Loucy (cell line): ENCODE data around the gene SCAPER.

Experiments
- H2AFZ ChIP-seq: fragments of 200-600 bp; sonication (generic); 2 replicates; pipeline ENCODE4 v1.6.0; 2016; ENCODE audit warnings: antibody characterized with exemption, mild to moderate bottlenecking, low read length, moderate library complexity
- H3F3A ChIP-seq: fragments of 200-600 bp; 2 replicates; pipeline ENCODE4 v1.6.0; 2016; ENCODE audit warnings: antibody characterized with exemption, low read depth, mild to moderate bottlenecking
- H3K27me3 ChIP-seq: fragments of 200-600 bp; sonication (generic); 2 replicates; pipeline ENCODE4 v1.6.1; 2014; ENCODE audit warnings: low read length, mild to moderate bottlenecking; ENCODE audit not compliant: insufficient read depth, poor library complexity, severe bottlenecking
- H3K36me3 ChIP-seq: fragments of 200-600 bp; sonication (generic); 2 replicates; pipeline ENCODE4 v1.6.1; 2016; ENCODE audit warnings: low read length; ENCODE audit not compliant: insufficient read depth
- H3K4me1 ChIP-seq: fragments of 200-600 bp; sonication (generic); 2 replicates; pipeline ENCODE4 v1.5.1; 2014; ENCODE audit warnings: low read length, mild to moderate bottlenecking; ENCODE audit not compliant: insufficient read depth, poor library complexity, severe bottlenecking
- H3K4me2 ChIP-seq: fragments of 200-600 bp; sonication (generic); 2 replicates; pipeline ENCODE4 v1.6.0; 2014; ENCODE audit warnings: antibody characterized with exemption, low read length, low read depth, mild to moderate bottlenecking; ENCODE audit not compliant: poor library complexity, severe bottlenecking
- H3K4me3 ChIP-seq: fragments of 200-600 bp; sonication (generic); 2 replicates; pipeline ENCODE4 v1.5.1; 2014; ENCODE audit warnings: low read length, mild to moderate bottlenecking, mixed read lengths; ENCODE audit not compliant: poor library complexity, severe bottlenecking
- H3K79me2 ChIP-seq: fragments of 200-600 bp; sonication (generic); 2 replicates; pipeline ENCODE4 v1.6.1; 2014; ENCODE audit warnings: low read length; ENCODE audit not compliant: insufficient read depth
- H3K9ac ChIP-seq: fragments of 200-600 bp; sonication (generic); 2 replicates; pipeline ENCODE4 v1.6.0; 2014; ENCODE audit warnings: mild to moderate bottlenecking, low read depth, low read length, moderate library complexity; ENCODE audit not compliant: poor library complexity, severe bottlenecking
- H3K9me2 ChIP-seq: fragments of 200-600 bp; sonication (generic); replicated peaks from 2 replicates; pipeline ENCODE4 v1.6.1; 2016; ENCODE audit warnings: low read depth, low read length, mixed read lengths
- H3K9me3 ChIP-seq: fragments of 200-600 bp; sonication (generic); 2 replicates; pipeline ENCODE4 v1.6.1; 2014; ENCODE audit warnings: mild to moderate bottlenecking, antibody characterized with exemption, low read length, low read depth; ENCODE audit not compliant: insufficient read depth
- H4K20me1 ChIP-seq: fragments of 200-600 bp; sonication (generic); 2 replicates; pipeline ENCODE4 v1.6.0; 2014; ENCODE audit warnings: antibody characterized with exemption, low read length, mild to moderate bottlenecking; ENCODE audit not compliant: insufficient read depth, poor library complexity, severe bottlenecking
- EZH2phosphoT487 ChIP-seq: fragments of 200-600 bp; IDR thresholded peaks from 2 replicates; pipeline ENCODE4 v1.6.1; 2018; ENCODE audit warnings: antibody characterized with exemption, mild to moderate bottlenecking, moderate library complexity, borderline replicate concordance
- TF ChIP-seq, protein P1 (sequence below): fragments of 200-600 bp; sonication (generic); conservative IDR thresholded peaks from 2 replicates; pipeline ENCODE4 v1.5.1; 2014; ENCODE audit warnings: mild to moderate bottlenecking, antibody characterized with exemption, low read length

SCAPER gene

GRCh38 chr15:76360416-76360815 lies 544.7 kb downstream of the SCAPER start:
- Histone ChIP-seq H3F3A (no peaks in the 10 kb centered on the region), H3K4me1 (no peaks in the 10 kb centered on the region), H3K36me3 (no peaks in the 10 kb centered on the region), H3K9me2 (no peaks in the 10 kb centered on the region), H3K27me3 (no peaks in the 10 kb centered on the region), H3K4me3 (no peak overlapping the region), H3K9ac (no peak overlapping the region), H2AFZ (no peak overlapping the region), H4K20me1 (no peaks in the 10 kb centered on the region), H3K9me3 (no peaks in the 10 kb centered on the region), H3K4me2 (no peak overlapping the region), H3K79me2 (no peaks in the 10 kb centered on the region)
- TF ChIP-seq, protein P1, sequence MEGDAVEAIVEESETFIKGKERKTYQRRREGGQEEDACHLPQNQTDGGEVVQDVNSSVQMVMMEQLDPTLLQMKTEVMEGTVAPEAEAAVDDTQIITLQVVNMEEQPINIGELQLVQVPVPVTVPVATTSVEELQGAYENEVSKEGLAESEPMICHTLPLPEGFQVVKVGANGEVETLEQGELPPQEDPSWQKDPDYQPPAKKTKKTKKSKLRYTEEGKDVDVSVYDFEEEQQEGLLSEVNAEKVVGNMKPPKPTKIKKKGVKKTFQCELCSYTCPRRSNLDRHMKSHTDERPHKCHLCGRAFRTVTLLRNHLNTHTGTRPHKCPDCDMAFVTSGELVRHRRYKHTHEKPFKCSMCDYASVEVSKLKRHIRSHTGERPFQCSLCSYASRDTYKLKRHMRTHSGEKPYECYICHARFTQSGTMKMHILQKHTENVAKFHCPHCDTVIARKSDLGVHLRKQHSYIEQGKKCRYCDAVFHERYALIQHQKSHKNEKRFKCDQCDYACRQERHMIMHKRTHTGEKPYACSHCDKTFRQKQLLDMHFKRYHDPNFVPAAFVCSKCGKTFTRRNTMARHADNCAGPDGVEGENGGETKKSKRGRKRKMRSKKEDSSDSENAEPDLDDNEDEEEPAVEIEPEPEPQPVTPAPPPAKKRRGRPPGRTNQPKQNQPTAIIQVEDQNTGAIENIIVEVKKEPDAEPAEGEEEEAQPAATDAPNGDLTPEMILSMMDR: no peak
- TF ChIP-seq EZH2phosphoT487: no peak

DNA sequence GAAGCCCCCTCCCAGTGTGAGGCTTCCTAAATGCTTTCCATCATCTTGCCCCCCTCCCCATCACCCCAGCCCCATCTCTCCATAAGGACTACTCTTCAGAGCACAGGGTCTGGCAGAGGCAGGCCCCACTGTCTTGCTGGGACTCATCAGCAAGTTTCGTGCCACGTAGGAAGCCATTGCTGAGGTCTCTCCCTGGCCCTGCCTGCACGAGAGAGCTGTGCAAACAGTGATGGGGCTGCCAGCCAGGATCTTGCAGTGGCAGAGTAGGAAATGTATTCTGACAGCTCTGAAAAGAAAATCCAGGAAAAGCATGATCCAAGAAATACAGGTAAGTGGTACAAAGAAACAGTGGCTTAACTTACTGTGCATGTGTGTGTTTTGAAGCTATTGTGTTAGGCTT lies 546.0 kb downstream of the SCAPER start:
- H3K36me3 ChIP-seq: no peaks in the 10 kb centered on the region
- no peaks in the 10 kb centered on the region for H3F3A ChIP-seq
- H4K20me1 ChIP-seq: no peaks in the 10 kb centered on the region
- H3K4me1 ChIP-seq: no peaks in the 10 kb centered on the region
- H3K9ac ChIP-seq: no peak overlapping the region
- no peak overlapping the region for H2AFZ ChIP-seq
- H3K9me3 ChIP-seq: no peaks in the 10 kb centered on the region
- no peaks in the 10 kb centered on the region for H3K27me3 ChIP-seq
- no peak overlapping the region for H3K4me3 ChIP-seq
- H3K4me2 ChIP-seq: no peak overlapping the region
- TF ChIP-seq EZH2phosphoT487: no peak
- TF ChIP-seq, protein P1: no peak
- H3K9me2 ChIP-seq: no peaks in the 10 kb centered on the region
- no peaks in the 10 kb centered on the region for H3K79me2 ChIP-seq

DNA sequence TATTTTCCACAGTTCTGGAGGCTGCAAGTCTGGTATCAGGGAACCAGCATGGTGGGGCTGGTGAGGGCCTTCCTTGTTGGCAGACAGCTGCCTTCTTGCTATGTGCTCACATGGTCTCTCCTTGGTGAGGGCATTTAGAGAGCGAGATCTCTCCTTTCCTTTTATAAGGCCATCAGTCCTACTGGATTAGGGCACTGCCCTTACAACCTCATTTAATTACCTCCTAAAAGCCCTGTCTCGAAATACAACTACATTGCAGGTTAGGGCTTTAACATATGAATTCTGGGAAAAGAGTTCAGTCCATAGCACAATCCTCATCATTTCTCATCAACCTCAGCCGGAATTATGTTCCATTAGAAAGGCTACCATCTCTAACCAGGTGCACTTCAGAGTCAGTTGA lies 546.7 kb downstream of the SCAPER start:
- Histone ChIP-seq H3K4me2 (no peak overlapping the region), H3K4me3 (no peak overlapping the region), H3K9me2 (no peaks in the 10 kb centered on the region), H3K9me3 (no peaks in the 10 kb centered on the region), H3K79me2 (no peaks in the 10 kb centered on the region), H4K20me1 (no peaks in the 10 kb centered on the region), H3K4me1 (no peaks in the 10 kb centered on the region), H3K9ac (no peak overlapping the region), H3K27me3 (no peaks in the 10 kb centered on the region), H2AFZ (no peak overlapping the region), H3F3A (no peaks in the 10 kb centered on the region), H3K36me3 (no peaks in the 10 kb centered on the region)
- TF ChIP-seq, protein P1: no peak
- TF ChIP-seq EZH2phosphoT487: no peak
